HFF-Myc (cell line): ENCODE data around the gene SFMBT1.

Experiments used
- DNase-seq: peaks from one replicate; pipeline ENCODE4 v3.0.0-alpha.2; 2011; ENCODE audit warnings: low read depth; ENCODE audit errors: extremely low read depth
- H3K4me3 ChIP-seq: replicated peaks from 2 replicates; pipeline ENCODE4 v1.5.1; 2011; ENCODE audit warnings: low read depth, mild to moderate bottlenecking, control low read depth, low read length
- CTCF ChIP-seq: IDR thresholded peaks from 2 replicates; pipeline ENCODE4 v1.5.1; 2012; ENCODE audit warnings: mild to moderate bottlenecking, low read depth, low read length, control low read depth; ENCODE audit errors: missing control alignments

Gene SFMBT1

DNA sequence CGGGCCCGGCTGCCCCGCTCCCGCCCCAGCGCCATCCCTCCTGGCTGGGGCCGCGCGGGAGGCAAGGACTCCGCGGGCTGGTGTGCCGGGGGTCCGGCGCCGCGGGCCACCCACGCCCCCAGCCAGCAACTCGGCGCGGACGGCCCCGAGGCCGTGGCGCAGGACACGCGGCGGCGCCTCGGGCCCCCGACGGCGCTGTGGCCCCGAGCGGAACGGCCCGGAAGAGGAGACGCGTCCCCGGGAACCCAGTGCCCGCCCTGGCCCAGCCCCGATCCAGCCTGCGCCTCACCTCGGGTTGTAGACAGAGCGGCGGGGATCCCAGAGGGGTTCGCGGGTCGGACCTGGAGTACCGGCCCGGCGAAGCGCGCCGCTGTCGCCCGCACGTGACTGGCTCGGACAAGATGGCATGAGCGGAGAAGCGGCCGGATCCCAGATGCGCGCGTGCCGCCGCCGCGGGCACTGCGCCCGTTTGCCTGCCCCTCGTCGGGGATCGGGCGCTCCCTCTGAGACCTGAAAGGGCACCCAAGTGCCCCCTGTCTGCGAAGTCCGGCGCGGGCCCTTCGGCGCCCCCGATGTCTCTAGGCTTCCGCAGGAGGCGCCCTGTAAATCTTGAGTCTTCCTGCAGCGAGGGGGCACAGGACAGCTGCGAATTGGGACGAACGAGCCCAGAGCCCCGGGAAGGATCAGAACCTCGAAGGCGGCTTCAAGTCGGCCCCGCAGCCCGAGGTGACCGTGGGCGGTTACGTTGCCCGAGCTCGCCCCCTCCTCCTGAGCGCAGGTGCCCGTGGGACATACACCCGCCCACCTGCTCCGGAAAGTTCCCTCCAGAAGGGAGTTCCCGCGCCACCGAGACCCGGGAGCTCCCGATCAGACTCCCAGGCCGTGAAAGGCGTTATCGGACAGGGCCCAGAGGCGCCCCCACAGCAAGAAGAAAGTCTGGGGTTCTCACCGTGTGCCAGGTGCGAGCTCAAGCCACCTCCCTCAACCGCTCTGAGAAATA, 598 bp upstream of the SFMBT1 start:
- peak; percentile 49 for TF ChIP-seq CTCF
- peak overlapping the region; percentile 58 for H3K4me3 ChIP-seq
- DNase-seq, result no peak

GRCh38 chr3:53044711-53045517, 959 bp downstream of the SFMBT1 start:
- H3K4me3 ChIP-seq, result peak overlapping the region; percentile 55
- DNase-seq, result no peak
- TF ChIP-seq CTCF, result no peak

- no peak for TF ChIP-seq CTCF
- H3K4me3 ChIP-seq, result peak overlapping the region; percentile 55
- DNase-seq, result no peak
These were observed 1.5 kb downstream of the SFMBT1 start for GRCh38 chr3:53044371-53044710.

DNA sequence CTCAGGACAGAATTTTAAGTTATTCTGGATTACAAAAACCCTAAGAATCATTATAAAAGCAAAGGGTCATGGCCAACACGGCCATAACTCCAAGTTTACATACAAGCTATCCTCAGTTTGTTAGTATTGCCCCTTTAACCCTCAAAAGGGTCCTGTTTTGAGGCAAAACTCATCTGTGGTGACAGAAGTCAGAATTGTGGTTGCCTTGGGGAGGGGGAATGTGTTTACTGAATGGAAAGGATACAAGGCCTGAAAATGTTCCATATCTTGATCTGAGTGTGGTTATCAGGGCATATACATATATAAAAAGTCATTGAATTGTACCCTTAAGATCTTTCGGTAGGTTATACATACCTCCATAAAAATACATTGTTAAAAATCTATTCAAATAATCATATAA, 2.1 kb downstream of the SFMBT1 start:
- DNase-seq, result no peak
- TF ChIP-seq CTCF, result no peak
- H3K4me3 ChIP-seq, result no peak overlapping the region

- TF ChIP-seq CTCF, result no peak
- no peak for DNase-seq
- no peak overlapping the region for H3K4me3 ChIP-seq
These were observed 3.2 kb downstream of the SFMBT1 start for GRCh38 chr3:53042651-53043050.

GRCh38 chr3:53040351-53040820, 5.5 kb downstream of the SFMBT1 start:
- TF ChIP-seq CTCF, result no peak
- no peak for DNase-seq
- no peak overlapping the region for H3K4me3 ChIP-seq
